H9 (cell line): Measurements from ENCODE around the gene TMEM35B. TPM values are rescaled to one million over a fixed set of nuclear protein-coding genes. Genes with fewer than 3 reads are reported as not detected.

Experiments used
- DNase-seq: peaks from one replicate; pipeline ENCODE4 v3.0.0-alpha.2; 2017
- H2AFZ ChIP-seq: one replicate; pipeline ENCODE4 v1.6.1; 2013; ENCODE audit warnings: mild to moderate bottlenecking, low read length, control low read depth, moderate library complexity
- H2AK5ac ChIP-seq: 2 replicates; pipeline ENCODE4 v1.6.1; 2013; ENCODE audit warnings: low read length, control low read depth, mixed read lengths; ENCODE audit not compliant: insufficient read length
- H2BK120ac ChIP-seq: one replicate; pipeline ENCODE4 v1.6.1; 2013; ENCODE audit warnings: low read depth, mild to moderate bottlenecking, low read length, control low read depth, inconsistent platforms; ENCODE audit not compliant: poor library complexity, severe bottlenecking
- H2BK12ac ChIP-seq: 2 replicates; pipeline ENCODE4 v1.6.1; 2013; ENCODE audit warnings: low read length, control low read depth, mixed read lengths, low read depth; ENCODE audit not compliant: insufficient read length
- H2BK15ac ChIP-seq: 2 replicates; pipeline ENCODE4 v1.6.1; 2013; ENCODE audit warnings: low read depth, low read length, control low read depth
- H2BK20ac ChIP-seq: one replicate; pipeline ENCODE4 v1.6.1; 2013; ENCODE audit warnings: low read depth, mild to moderate bottlenecking, low read length, control low read depth, inconsistent platforms; ENCODE audit not compliant: poor library complexity, severe bottlenecking
- H2BK5ac ChIP-seq: 2 replicates; pipeline ENCODE4 v1.6.1; 2013; ENCODE audit warnings: low read length, control low read depth, mixed read lengths; ENCODE audit not compliant: insufficient read length
- H3K14ac ChIP-seq: 2 replicates; pipeline ENCODE4 v1.6.1; 2013; ENCODE audit warnings: low read length, control low read depth; ENCODE audit not compliant: insufficient read depth
- H3K18ac ChIP-seq: 2 replicates; pipeline ENCODE4 v1.6.1; 2013; ENCODE audit warnings: low read depth, mild to moderate bottlenecking, mixed read lengths, low read length, control low read depth; ENCODE audit not compliant: insufficient read length
- H3K23ac ChIP-seq: 2 replicates; pipeline ENCODE4 v1.6.1; 2013; ENCODE audit warnings: low read length, control low read depth, mixed read lengths, low read depth; ENCODE audit not compliant: insufficient read length
- H3K23me2 ChIP-seq: 2 replicates; pipeline ENCODE4 v1.6.1; 2013; ENCODE audit warnings: low read depth, mild to moderate bottlenecking, mixed read lengths, low read length, control low read depth; ENCODE audit not compliant: insufficient read length, poor library complexity, severe bottlenecking
- H3K27ac ChIP-seq: 2 replicates; pipeline ENCODE4 v1.5.1; 2013; ENCODE audit warnings: low read length, control low read depth, mixed read lengths, low read depth; ENCODE audit not compliant: insufficient read length
- H3K27me3 ChIP-seq: 2 replicates; pipeline ENCODE4 v1.6.1; 2013; ENCODE audit warnings: low read length, control low read depth, inconsistent platforms; ENCODE audit not compliant: insufficient read depth
- H3K4ac ChIP-seq: 2 replicates; pipeline ENCODE4 v1.6.1; 2013; ENCODE audit warnings: low read depth, mild to moderate bottlenecking, control low read depth, inconsistent platforms, low read length, moderate library complexity
- H3K4me1 ChIP-seq: 2 replicates; pipeline ENCODE4 v1.6.1; 2013; ENCODE audit warnings: low read length, control low read depth, inconsistent platforms; ENCODE audit not compliant: insufficient read depth
- H3K4me2 ChIP-seq: 2 replicates; pipeline ENCODE4 v1.6.1; 2013; ENCODE audit warnings: low read length, control low read depth, mixed read lengths; ENCODE audit not compliant: insufficient read length, insufficient read depth
- H3K56ac ChIP-seq: 2 replicates; pipeline ENCODE4 v1.6.1; 2013; ENCODE audit warnings: low read depth, mild to moderate bottlenecking, mixed read lengths, low read length, control low read depth; ENCODE audit not compliant: insufficient read length
- H3K79me1 ChIP-seq: 2 replicates; pipeline ENCODE4 v1.6.1; 2013; ENCODE audit warnings: low read depth, mild to moderate bottlenecking, moderate library complexity, low read length, control low read depth, inconsistent platforms; ENCODE audit not compliant: insufficient read depth, poor library complexity, severe bottlenecking
- H3K79me2 ChIP-seq: 2 replicates; pipeline ENCODE4 v1.6.1; 2013; ENCODE audit warnings: low read length, control low read depth, inconsistent platforms; ENCODE audit not compliant: insufficient read depth
- H3K9ac ChIP-seq: 2 replicates; pipeline ENCODE4 v1.6.1; 2013; ENCODE audit warnings: low read length, control low read depth, mixed read lengths; ENCODE audit not compliant: insufficient read length; ENCODE audit errors: extremely low read depth
- H3K9me3 ChIP-seq: one replicate; pipeline ENCODE4 v1.6.1; 2013; ENCODE audit warnings: low read depth, low read length, inconsistent platforms; ENCODE audit not compliant: control insufficient read depth
- H3T11ph ChIP-seq: one replicate; pipeline ENCODE4 v1.6.1; 2013; ENCODE audit warnings: mild to moderate bottlenecking, low read length, control low read depth, inconsistent platforms
- H4K20me1 ChIP-seq: one replicate; pipeline ENCODE4 v1.6.1; 2013; ENCODE audit not compliant: control insufficient read depth, insufficient read length, insufficient read depth
- H4K5ac ChIP-seq: 2 replicates; pipeline ENCODE4 v1.6.1; 2013; ENCODE audit warnings: low read depth, mild to moderate bottlenecking, mixed read lengths, low read length, control low read depth; ENCODE audit not compliant: insufficient read length
- H4K8ac ChIP-seq: replicated peaks from 2 replicates; pipeline ENCODE4 v1.6.1; 2013; ENCODE audit warnings: low read length, control low read depth, mixed read lengths, low read depth; ENCODE audit not compliant: insufficient read length
- H4K91ac ChIP-seq: 2 replicates; pipeline ENCODE4 v1.6.1; 2013; ENCODE audit warnings: low read depth, mild to moderate bottlenecking, moderate library complexity, mixed read lengths, low read length, control low read depth; ENCODE audit not compliant: insufficient read length
- H3K27ac Mint-ChIP-seq, 3 experiments: 2 replicates in 2 of 3; 3 replicates in 1 of 3; pipeline ENCODE4 v1.8.0; 2020 to 2021; ENCODE audit warnings: mixed read lengths in 3 of 3, mild to moderate bottlenecking in 1 of 3, moderate library complexity in 1 of 3
- H3K27me3 Mint-ChIP-seq: 2 replicates; pipeline ENCODE4 v1.8.0; 2021; ENCODE audit warnings: low read depth, mild to moderate bottlenecking, moderate library complexity, mixed read lengths
- H3K36me3 Mint-ChIP-seq, 3 experiments: 2 replicates in 2 of 3; 3 replicates in 1 of 3; pipeline ENCODE4 v1.8.0; 2020 to 2021; ENCODE audit warnings: low read depth in 3 of 3, mixed read lengths in 3 of 3; ENCODE audit not compliant: insufficient read depth in 1 of 3
- H3K4me1 Mint-ChIP-seq, 2 experiments: 2 replicates each; pipeline ENCODE4 v1.8.0; 2020; ENCODE audit warnings: mixed read lengths in 2 of 2
- H3K4me3 Mint-ChIP-seq, 2 experiments: 2 replicates in 1 of 2; 3 replicates in 1 of 2; pipeline ENCODE4 v1.8.0; 2020 to 2021; ENCODE audit warnings: mild to moderate bottlenecking in 2 of 2, mixed read lengths in 2 of 2, moderate library complexity in 1 of 2
- H3K9me3 Mint-ChIP-seq, 2 experiments: 2 replicates in 1 of 2; 3 replicates in 1 of 2; pipeline ENCODE4 v1.8.0; 2020; ENCODE audit warnings: mild to moderate bottlenecking in 2 of 2, mixed read lengths in 2 of 2, moderate library complexity in 1 of 2
- CTCF ChIP-seq: fragments of 200-600 bp; sonication (generic); conservative IDR thresholded peaks from 3 replicates; pipeline ENCODE4 v1.8.0; 2021; ENCODE audit warnings: antibody characterized with exemption, mild to moderate bottlenecking
- WGBS: extraction: QIAGEN DNeasy Blood & Tissue Kit; methylation state at CpG from one replicate; pipeline ENCODE4 v1.1.7; 2013; ENCODE audit warnings: missing lambda C conversion rate, low lambda C conversion rate, mixed read lengths; ENCODE audit not compliant: insufficient read length; ENCODE audit errors: extremely low coverage; 5-methylcytosine and 5-hydroxymethylcytosine counted together
- total RNA-seq: library from RNA; stranded (reverse); gene quantifications from 2 replicates; pipeline ENCODE4 v1.2.1, GENCODE V29; 2021

Gene TMEM35B
- total RNA-seq, 1 experiment from 2014 or later: 7.7 TPM

GRCh38 chr1:34970829-34971228 lies 14.3 kb downstream of the TMEM35B start:
- Histone ChIP-seq H3K9ac (no peak overlapping the region), H3K79me2 (no peaks in the 10 kb centered on the region), H4K20me1 (no peaks in the 10 kb centered on the region), H3K14ac (no peak overlapping the region; the same call in 1 of the 2 replicates), H2BK5ac (no peak overlapping the region), H3K9me3 (no peaks in the 10 kb centered on the region), H2AK5ac (no peak overlapping the region), H3K4me1 (peaks cover 4% of the 10 kb centered on the region; the same call in 1 of the 2 replicates), H2BK120ac (no peak overlapping the region), H3K18ac (peak overlapping the region; percentile 75), H3K79me1 (no peaks in the 10 kb centered on the region), H4K91ac (no peak overlapping the region), H3K4ac (no peak overlapping the region), H3K27ac (no peak overlapping the region), H2BK15ac (no peak overlapping the region), H2BK12ac (no peak overlapping the region), H3K56ac (no peak overlapping the region), H3K23ac (no peak overlapping the region), H3T11ph (no peak overlapping the region), H4K8ac (no peak overlapping the region), H3K4me2 (no peak overlapping the region), H4K5ac (no peak overlapping the region), H2AFZ (peak overlapping the region; percentile 80), H3K23me2 (no peaks in the 10 kb centered on the region), H3K27me3 (no peaks in the 10 kb centered on the region), H2BK20ac (no peak overlapping the region)
- Mint-ChIP-seq H3K9me3 (peaks cover 13 to 17% of the 10 kb centered on the region in 2 experiments), H3K27me3 (no peaks in the 10 kb centered on the region; the same call in 1 of the 2 replicates), H3K4me3 (peak overlapping the region in 1 of 2 experiments; percentile 62; a peak in 1 of 5 replicates), H3K36me3 (peaks cover 0 to 2% (median 0%) of the 10 kb centered on the region in 3 experiments; a peak in 1 of 7 replicates), H3K4me1 (peaks cover 20 to 28% of the 10 kb centered on the region in 2 experiments), H3K27ac (peak overlapping the region in 2 of 3 experiments; percentile 27 to 87; a peak in 4 of 7 replicates)
- no peak for TF ChIP-seq CTCF
- WGBS: no CpG with 5 or more reads among the region's 5 CpGs
- DNase-seq: peak; percentile 67
